SK-N-MC (cell line): ENCODE data around the gene RPAP2.

Experiments
- EZH2 ChIP-seq: fragments of 200-600 bp; sonication (generic); IDR thresholded peaks from one replicate; pipeline ENCODE4 v1.6.1; 2017; ENCODE audit warnings: antibody characterized with exemption
- POLR2AphosphoS5 ChIP-seq: IDR thresholded peaks from 2 replicates; pipeline ENCODE4 v1.6.1; 2012; ENCODE audit warnings: mild to moderate bottlenecking, low read depth, low read length, borderline replicate concordance

GRCh38 chr1:92259350-92259749 lies 39.5 kb upstream of the RPAP2 start:
- TF ChIP-seq POLR2AphosphoS5 (no peak), EZH2 (no peak)
